ENCODE measurements around the gene CDK14. TPM values are rescaled to one million over a fixed set of nuclear protein-coding genes. Genes with fewer than 3 reads are reported as not detected.

CDK14 gene
- total RNA-seq, 1 experiment from 2014 or later: 39.1 TPM

GRCh38 chr7:91045606-91046005 lies 449.5 kb downstream of the CDK14 start:
- Histone ChIP-seq H4K20me1 (ENCODE audit: insufficient read depth) (no peaks in the 10 kb centered on the region), H3F3A (ENCODE audit: insufficient read depth, low read depth) (no peaks in the 10 kb centered on the region), H3K9me2 (ENCODE audit: insufficient read depth) (no peaks in the 10 kb centered on the region), H3K4me2 (no peak overlapping the region), H3K4me3 (no peak overlapping the region), H3K9me3 (ENCODE audit: insufficient read depth, low read depth) (no peaks in the 10 kb centered on the region), H3K27ac (no peak overlapping the region), H2AFZ (no peak overlapping the region), H3K27me3 (ENCODE audit: insufficient read depth, low read depth) (no peaks in the 10 kb centered on the region), H3K4me1 (replicated peaks; ENCODE audit: insufficient read depth) (no peaks in the 10 kb centered on the region), H3K36me3 (ENCODE audit: low read depth) (no peaks in the 10 kb centered on the region), H3K79me2 (ENCODE audit: low read depth) (no peaks in the 10 kb centered on the region)
- intact Hi-C loops (cut with micrococcal nuclease; ENCODE audit: unreplicated experiment): loop anchor here (10.0 kb wide), 1 partner anchor 739 kb away; no protein-coding TSS in a partner anchor
- no peak for TF ChIP-seq EZH2 (IDR thresholded peaks at IDR 0.05; ENCODE audit: low read depth)
- TF ChIP-seq CTCF (conservative IDR thresholded peaks at IDR 0.05): no peak
- POLR2A ChIA-PET (ENCODE audit: unreplicated experiment): interaction anchor here (0.6 kb wide), 1 partner anchor 100 kb away, joined by 3 read pairs; no protein-coding TSS in a partner anchor
- no peak for DNase-seq
- CTCF ChIA-PET: no interaction called here
- no TSS peak for BruUV-seq (replicated peaks)

DNA sequence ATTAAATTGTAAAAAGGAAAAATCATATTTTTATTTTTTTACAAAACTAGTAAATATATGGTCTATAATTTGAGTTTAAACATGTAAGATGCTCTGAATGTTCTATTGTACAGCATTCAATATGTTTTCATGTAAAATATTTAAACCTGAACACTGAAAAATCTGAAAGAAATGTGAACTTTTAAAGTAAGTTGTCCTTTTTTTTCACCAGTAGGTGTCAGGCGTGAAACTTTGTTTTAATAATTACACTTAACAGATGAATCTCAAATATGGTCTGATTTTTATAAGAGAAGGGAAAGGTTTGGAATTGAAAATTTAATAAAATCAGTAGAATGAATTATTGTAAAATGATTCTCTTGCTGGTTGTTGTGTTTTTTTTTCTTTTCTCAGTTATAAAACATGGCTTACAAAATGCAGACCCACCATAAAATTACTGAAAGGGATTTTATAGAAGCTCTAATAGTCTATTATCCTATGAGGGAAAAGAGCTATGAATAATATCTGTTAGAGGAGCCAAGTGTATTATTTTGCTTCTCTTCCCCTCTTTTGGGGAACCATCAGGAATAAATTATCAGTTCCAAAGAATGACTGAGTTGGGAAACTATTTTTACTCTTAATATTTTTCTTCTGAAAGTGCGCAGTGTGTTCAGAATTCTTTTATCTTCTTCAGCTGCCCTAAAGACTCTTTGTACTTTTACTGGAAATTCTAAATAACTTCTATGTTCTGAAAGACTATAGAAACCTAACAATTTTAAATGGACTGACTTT lies 450.4 kb downstream of the CDK14 start:
- no TSS peak for BruUV-seq (replicated peaks)
- no peak overlapping the region for H3K4me2 ChIP-seq
- H4K20me1 ChIP-seq (ENCODE audit: insufficient read depth): no peaks in the 10 kb centered on the region
- intact Hi-C loops (cut with micrococcal nuclease; ENCODE audit: unreplicated experiment): loop anchor here (10.0 kb wide), 1 partner anchor 738 kb away; no protein-coding TSS in a partner anchor
- H3F3A ChIP-seq (ENCODE audit: insufficient read depth, low read depth): no peaks in the 10 kb centered on the region
- POLR2A ChIA-PET (ENCODE audit: unreplicated experiment): no interaction called here
- H3K27me3 ChIP-seq (ENCODE audit: insufficient read depth, low read depth): no peaks in the 10 kb centered on the region
- H3K9me3 ChIP-seq (ENCODE audit: insufficient read depth, low read depth): no peaks in the 10 kb centered on the region
- no peaks in the 10 kb centered on the region for H3K36me3 ChIP-seq (ENCODE audit: low read depth)
- no peak overlapping the region for H3K4me3 ChIP-seq
- no peak overlapping the region for H3K27ac ChIP-seq
- DNase-seq: no peak
- H3K79me2 ChIP-seq (ENCODE audit: low read depth): no peaks in the 10 kb centered on the region
- no peaks in the 10 kb centered on the region for H3K9me2 ChIP-seq (ENCODE audit: insufficient read depth)
- H2AFZ ChIP-seq: no peak overlapping the region; the same call in 1 of the 2 replicates
- CTCF ChIA-PET: interaction anchor here (0.6 kb wide), 1 partner anchor 1199 kb away, joined by 3 read pairs; the partner anchor contains the start of genes ANKIB1 and KRIT1
- no peaks in the 10 kb centered on the region for H3K4me1 ChIP-seq (replicated peaks; ENCODE audit: insufficient read depth)
- TF ChIP-seq CTCF (conservative IDR thresholded peaks at IDR 0.05): peak; percentile 58
- no peak for TF ChIP-seq EZH2 (IDR thresholded peaks at IDR 0.05; ENCODE audit: low read depth)

- H4K20me1 ChIP-seq (ENCODE audit: insufficient read depth): no peaks in the 10 kb centered on the region
- intact Hi-C loops (cut with micrococcal nuclease; ENCODE audit: unreplicated experiment): loop anchor here (10.0 kb wide), 1 partner anchor 737 kb away; no protein-coding TSS in a partner anchor
- BruUV-seq (replicated peaks): no TSS peak
Observed at GRCh38 chr7:91047636-91048035, 451.5 kb downstream of the CDK14 start.

More at GRCh38 chr7:91047636-91048035, 451.5 kb downstream of the CDK14 start:
- no peaks in the 10 kb centered on the region for H3K36me3 ChIP-seq (ENCODE audit: low read depth)
- no peaks in the 10 kb centered on the region for H3K27me3 ChIP-seq (ENCODE audit: insufficient read depth, low read depth)
- no peaks in the 10 kb centered on the region for H3K9me3 ChIP-seq (ENCODE audit: insufficient read depth, low read depth)
- H3K79me2 ChIP-seq (ENCODE audit: low read depth): no peaks in the 10 kb centered on the region
- no peak for TF ChIP-seq EZH2 (IDR thresholded peaks at IDR 0.05; ENCODE audit: low read depth)
- TF ChIP-seq CTCF (conservative IDR thresholded peaks at IDR 0.05): no peak
- H2AFZ ChIP-seq: no peak overlapping the region
- H3K4me1 ChIP-seq (replicated peaks; ENCODE audit: insufficient read depth): no peaks in the 10 kb centered on the region
- no peak overlapping the region for H3K4me3 ChIP-seq
- DNase-seq: no peak
- H3F3A ChIP-seq (ENCODE audit: insufficient read depth, low read depth): no peaks in the 10 kb centered on the region
- H3K27ac ChIP-seq: no peak overlapping the region
- ChIA-PET CTCF (no interaction called here), POLR2A (ENCODE audit: unreplicated experiment) (no interaction called here)
- H3K4me2 ChIP-seq: no peak overlapping the region
- H3K9me2 ChIP-seq (ENCODE audit: insufficient read depth): no peaks in the 10 kb centered on the region
